ENCODE results near the gene EN1.

The EN1 gene

GRCh38 chr2:118850901-118851415 lies 3.5 kb upstream of the EN1 start:
- H3K4me3 ChIP-seq (ENCODE audit: low read length in 2 of 2): no peak overlapping the region
- H3K9ac ChIP-seq (ENCODE audit: low read depth in 1 of 2, low read length in 2 of 2): no peak overlapping the region
- H3K27me3 ChIP-seq (ENCODE audit: control insufficient read depth in 2 of 2, insufficient read depth in 2 of 2, low read length in 2 of 2): peaks cover 68 to 79% of the 10 kb centered on the region in 2 donors
- H3K36me3 ChIP-seq (ENCODE audit: control insufficient read depth in 2 of 2, insufficient read depth in 2 of 2, low read length in 2 of 2): no peaks in the 10 kb centered on the region
- H3K27ac ChIP-seq (ENCODE audit: low read depth in 2 of 2, low read length in 2 of 2): no peak overlapping the region
- peaks cover 4 to 7% of the 10 kb centered on the region in 2 donors for H3K4me1 ChIP-seq (ENCODE audit: control insufficient read depth in 2 of 2, insufficient read depth in 2 of 2, low read length in 2 of 2)
- no peaks in the 10 kb centered on the region for H3K9me3 ChIP-seq (ENCODE audit: control insufficient read depth in 2 of 2, low read length in 2 of 2)

- H3K4me1 ChIP-seq (ENCODE audit: control insufficient read depth in 2 of 2, insufficient read depth in 2 of 2, low read length in 2 of 2): peaks cover 0 to 3% of the 10 kb centered on the region in 2 donors
- H3K4me3 ChIP-seq (ENCODE audit: low read length in 2 of 2): no peak overlapping the region
- H3K27ac ChIP-seq (ENCODE audit: low read depth in 2 of 2, low read length in 2 of 2): no peak overlapping the region
- H3K9ac ChIP-seq (ENCODE audit: low read depth in 1 of 2, low read length in 2 of 2): no peak overlapping the region
- no peaks in the 10 kb centered on the region for H3K36me3 ChIP-seq (ENCODE audit: control insufficient read depth in 2 of 2, insufficient read depth in 2 of 2, low read length in 2 of 2)
- H3K9me3 ChIP-seq (ENCODE audit: control insufficient read depth in 2 of 2, low read length in 2 of 2): no peaks in the 10 kb centered on the region
- peaks cover 67 to 80% of the 10 kb centered on the region in 2 donors for H3K27me3 ChIP-seq (ENCODE audit: control insufficient read depth in 2 of 2, insufficient read depth in 2 of 2, low read length in 2 of 2)
Measured at GRCh38 chr2:118850168-118850900, 2.9 kb upstream of the EN1 start.

- no peak overlapping the region for H3K9ac ChIP-seq (ENCODE audit: low read depth in 1 of 2, low read length in 2 of 2)
- H3K9me3 ChIP-seq (ENCODE audit: control insufficient read depth in 2 of 2, low read length in 2 of 2): no peaks in the 10 kb centered on the region
- no peak overlapping the region for H3K27ac ChIP-seq (ENCODE audit: low read depth in 2 of 2, low read length in 2 of 2)
- no peak overlapping the region for H3K4me3 ChIP-seq (ENCODE audit: low read length in 2 of 2)
- H3K36me3 ChIP-seq (ENCODE audit: control insufficient read depth in 2 of 2, insufficient read depth in 2 of 2, low read length in 2 of 2): no peaks in the 10 kb centered on the region
- H3K27me3 ChIP-seq (ENCODE audit: control insufficient read depth in 2 of 2, insufficient read depth in 2 of 2, low read length in 2 of 2): peaks cover 66 to 80% of the 10 kb centered on the region in 2 donors
- peaks cover 0 to 2% of the 10 kb centered on the region in 2 donors for H3K4me1 ChIP-seq (ENCODE audit: control insufficient read depth in 2 of 2, insufficient read depth in 2 of 2, low read length in 2 of 2)
Measured at GRCh38 chr2:118849226-118850167, 2.0 kb upstream of the EN1 start.

- Histone ChIP-seq H3K27ac (ENCODE audit: low read depth in 2 of 2, low read length in 2 of 2) (no peak overlapping the region), H3K4me1 (ENCODE audit: control insufficient read depth in 2 of 2, insufficient read depth in 2 of 2, low read length in 2 of 2) (peaks cover 0 to 2% of the 10 kb centered on the region in 2 donors), H3K36me3 (ENCODE audit: control insufficient read depth in 2 of 2, insufficient read depth in 2 of 2, low read length in 2 of 2) (no peaks in the 10 kb centered on the region), H3K9ac (ENCODE audit: low read depth in 1 of 2, low read length in 2 of 2) (no peak overlapping the region), H3K9me3 (ENCODE audit: control insufficient read depth in 2 of 2, low read length in 2 of 2) (no peaks in the 10 kb centered on the region), H3K4me3 (ENCODE audit: low read length in 2 of 2) (peak overlapping the region in 1 of 2 donors; percentile 7), H3K27me3 (ENCODE audit: control insufficient read depth in 2 of 2, insufficient read depth in 2 of 2, low read length in 2 of 2) (peaks cover 66 to 81% of the 10 kb centered on the region in 2 donors)
Measured at GRCh38 chr2:118848381-118849225, 1.2 kb upstream of the EN1 start.

- peaks cover 69 to 80% of the 10 kb centered on the region in 2 donors for H3K27me3 ChIP-seq (ENCODE audit: control insufficient read depth in 2 of 2, insufficient read depth in 2 of 2, low read length in 2 of 2)
- H3K9me3 ChIP-seq (ENCODE audit: control insufficient read depth in 2 of 2, low read length in 2 of 2): no peaks in the 10 kb centered on the region
- H3K4me1 ChIP-seq (ENCODE audit: control insufficient read depth in 2 of 2, insufficient read depth in 2 of 2, low read length in 2 of 2): peaks cover 0 to 2% of the 10 kb centered on the region in 2 donors
- H3K4me3 ChIP-seq (ENCODE audit: low read length in 2 of 2): peak overlapping the region; percentile 3 to 17
- H3K9ac ChIP-seq (ENCODE audit: low read depth in 1 of 2, low read length in 2 of 2): no peak overlapping the region
- H3K27ac ChIP-seq (ENCODE audit: low read depth in 2 of 2, low read length in 2 of 2): no peak overlapping the region
- no peaks in the 10 kb centered on the region for H3K36me3 ChIP-seq (ENCODE audit: control insufficient read depth in 2 of 2, insufficient read depth in 2 of 2, low read length in 2 of 2)
Measured at GRCh38 chr2:118847762-118848172, 319 bp upstream of the EN1 start.

GRCh38 chr2:118846442-118846952 lies 951 bp downstream of the EN1 start:
- Histone ChIP-seq H3K9ac (ENCODE audit: low read depth in 1 of 2, low read length in 2 of 2) (no peak overlapping the region), H3K4me3 (ENCODE audit: low read length in 2 of 2) (no peak overlapping the region), H3K36me3 (ENCODE audit: control insufficient read depth in 2 of 2, insufficient read depth in 2 of 2, low read length in 2 of 2) (no peaks in the 10 kb centered on the region), H3K27me3 (ENCODE audit: control insufficient read depth in 2 of 2, insufficient read depth in 2 of 2, low read length in 2 of 2) (peaks cover 74 to 87% of the 10 kb centered on the region in 2 donors), H3K27ac (ENCODE audit: low read depth in 2 of 2, low read length in 2 of 2) (no peak overlapping the region), H3K4me1 (ENCODE audit: control insufficient read depth in 2 of 2, insufficient read depth in 2 of 2, low read length in 2 of 2) (peaks cover 0 to 4% of the 10 kb centered on the region in 2 donors), H3K9me3 (ENCODE audit: control insufficient read depth in 2 of 2, low read length in 2 of 2) (no peaks in the 10 kb centered on the region)

GRCh38 chr2:118845522-118846441 lies 1.7 kb downstream of the EN1 start:
- Histone ChIP-seq H3K4me1 (ENCODE audit: control insufficient read depth in 2 of 2, insufficient read depth in 2 of 2, low read length in 2 of 2) (peaks cover 0 to 4% of the 10 kb centered on the region in 2 donors), H3K27me3 (ENCODE audit: control insufficient read depth in 2 of 2, insufficient read depth in 2 of 2, low read length in 2 of 2) (peaks cover 75 to 87% of the 10 kb centered on the region in 2 donors), H3K36me3 (ENCODE audit: control insufficient read depth in 2 of 2, insufficient read depth in 2 of 2, low read length in 2 of 2) (no peaks in the 10 kb centered on the region), H3K9ac (ENCODE audit: low read depth in 1 of 2, low read length in 2 of 2) (no peak overlapping the region), H3K9me3 (ENCODE audit: control insufficient read depth in 2 of 2, low read length in 2 of 2) (no peaks in the 10 kb centered on the region), H3K27ac (ENCODE audit: low read depth in 2 of 2, low read length in 2 of 2) (no peak overlapping the region), H3K4me3 (ENCODE audit: low read length in 2 of 2) (no peak overlapping the region)

- Histone ChIP-seq H3K4me3 (ENCODE audit: low read length in 2 of 2) (no peak overlapping the region), H3K9ac (ENCODE audit: low read depth in 1 of 2, low read length in 2 of 2) (no peak overlapping the region), H3K4me1 (ENCODE audit: control insufficient read depth in 2 of 2, insufficient read depth in 2 of 2, low read length in 2 of 2) (peaks cover 0 to 4% of the 10 kb centered on the region in 2 donors), H3K36me3 (ENCODE audit: control insufficient read depth in 2 of 2, insufficient read depth in 2 of 2, low read length in 2 of 2) (no peaks in the 10 kb centered on the region), H3K9me3 (ENCODE audit: control insufficient read depth in 2 of 2, low read length in 2 of 2) (no peaks in the 10 kb centered on the region), H3K27ac (ENCODE audit: low read depth in 2 of 2, low read length in 2 of 2) (no peak overlapping the region), H3K27me3 (ENCODE audit: control insufficient read depth in 2 of 2, insufficient read depth in 2 of 2, low read length in 2 of 2) (peaks cover 73 to 85% of the 10 kb centered on the region in 2 donors)
Measured at GRCh38 chr2:118845005-118845521, 2.4 kb downstream of the EN1 start.

Data from mucosa of rectum (tissue), 2 donors.